ENCODE measurements around the gene KCNH6.

KCNH6 gene

DNA sequence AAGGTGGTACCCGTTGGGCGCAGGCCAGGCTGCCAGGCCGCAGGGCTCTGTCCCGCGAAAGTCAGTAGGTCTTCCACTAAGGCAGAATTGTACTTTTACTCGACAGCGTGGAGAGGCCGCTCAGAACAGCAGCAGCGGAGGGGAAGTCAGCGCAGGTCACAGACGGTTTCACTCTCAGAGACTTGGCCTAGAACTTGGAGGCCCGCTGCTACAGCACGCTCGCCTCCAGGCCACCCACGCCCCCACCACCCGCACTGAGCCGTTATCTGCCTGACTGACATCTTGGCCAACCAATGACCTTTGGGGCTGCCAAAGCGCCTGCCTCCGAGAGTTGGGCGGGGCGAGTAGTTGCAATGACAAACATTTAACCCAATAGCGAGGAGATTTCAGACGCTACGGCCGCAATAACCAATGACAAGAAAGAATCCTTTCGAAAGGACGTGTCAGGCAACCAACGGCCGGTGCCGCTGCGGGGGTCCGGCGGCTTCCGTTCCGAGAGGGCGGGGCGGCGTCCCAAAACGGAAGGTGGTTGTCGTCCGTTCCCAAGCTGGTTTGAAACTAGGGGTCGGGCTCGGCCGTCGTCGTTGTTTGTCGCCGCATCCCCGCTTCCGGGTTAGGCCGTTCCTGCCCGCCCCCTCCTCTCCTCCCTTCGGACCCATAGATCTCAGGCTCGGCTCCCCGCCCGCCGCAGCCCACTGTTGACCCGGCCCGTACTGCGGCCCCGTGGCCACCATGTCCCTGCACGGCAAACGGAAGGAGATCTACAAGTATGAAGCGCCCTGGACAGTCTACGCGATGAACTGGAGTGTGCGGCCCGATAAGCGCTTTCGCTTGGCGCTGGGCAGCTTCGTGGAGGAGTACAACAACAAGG, 27.0 kb downstream of the KCNH6 start, which contains the start of gene DCAF7:
Gene DCAF7, plus strand, starts transcription at position 532 of the 871 bp plus-strand sequence. Its CDS starts 201 bp downstream, at position 733.
- peak within 1 kb of the TSS; percentile 98 for H3K4me3 ChIP-seq (ENCODE audit: low read depth, low read length)
- TF ChIP-seq, protein P1, sequence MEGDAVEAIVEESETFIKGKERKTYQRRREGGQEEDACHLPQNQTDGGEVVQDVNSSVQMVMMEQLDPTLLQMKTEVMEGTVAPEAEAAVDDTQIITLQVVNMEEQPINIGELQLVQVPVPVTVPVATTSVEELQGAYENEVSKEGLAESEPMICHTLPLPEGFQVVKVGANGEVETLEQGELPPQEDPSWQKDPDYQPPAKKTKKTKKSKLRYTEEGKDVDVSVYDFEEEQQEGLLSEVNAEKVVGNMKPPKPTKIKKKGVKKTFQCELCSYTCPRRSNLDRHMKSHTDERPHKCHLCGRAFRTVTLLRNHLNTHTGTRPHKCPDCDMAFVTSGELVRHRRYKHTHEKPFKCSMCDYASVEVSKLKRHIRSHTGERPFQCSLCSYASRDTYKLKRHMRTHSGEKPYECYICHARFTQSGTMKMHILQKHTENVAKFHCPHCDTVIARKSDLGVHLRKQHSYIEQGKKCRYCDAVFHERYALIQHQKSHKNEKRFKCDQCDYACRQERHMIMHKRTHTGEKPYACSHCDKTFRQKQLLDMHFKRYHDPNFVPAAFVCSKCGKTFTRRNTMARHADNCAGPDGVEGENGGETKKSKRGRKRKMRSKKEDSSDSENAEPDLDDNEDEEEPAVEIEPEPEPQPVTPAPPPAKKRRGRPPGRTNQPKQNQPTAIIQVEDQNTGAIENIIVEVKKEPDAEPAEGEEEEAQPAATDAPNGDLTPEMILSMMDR (IDR thresholded peaks at IDR 0.05; ENCODE audit: low read depth, low read length, missing control alignments), result no peak
- peak; percentile 100 for DNase-seq (ENCODE audit: low read depth)

DNA sequence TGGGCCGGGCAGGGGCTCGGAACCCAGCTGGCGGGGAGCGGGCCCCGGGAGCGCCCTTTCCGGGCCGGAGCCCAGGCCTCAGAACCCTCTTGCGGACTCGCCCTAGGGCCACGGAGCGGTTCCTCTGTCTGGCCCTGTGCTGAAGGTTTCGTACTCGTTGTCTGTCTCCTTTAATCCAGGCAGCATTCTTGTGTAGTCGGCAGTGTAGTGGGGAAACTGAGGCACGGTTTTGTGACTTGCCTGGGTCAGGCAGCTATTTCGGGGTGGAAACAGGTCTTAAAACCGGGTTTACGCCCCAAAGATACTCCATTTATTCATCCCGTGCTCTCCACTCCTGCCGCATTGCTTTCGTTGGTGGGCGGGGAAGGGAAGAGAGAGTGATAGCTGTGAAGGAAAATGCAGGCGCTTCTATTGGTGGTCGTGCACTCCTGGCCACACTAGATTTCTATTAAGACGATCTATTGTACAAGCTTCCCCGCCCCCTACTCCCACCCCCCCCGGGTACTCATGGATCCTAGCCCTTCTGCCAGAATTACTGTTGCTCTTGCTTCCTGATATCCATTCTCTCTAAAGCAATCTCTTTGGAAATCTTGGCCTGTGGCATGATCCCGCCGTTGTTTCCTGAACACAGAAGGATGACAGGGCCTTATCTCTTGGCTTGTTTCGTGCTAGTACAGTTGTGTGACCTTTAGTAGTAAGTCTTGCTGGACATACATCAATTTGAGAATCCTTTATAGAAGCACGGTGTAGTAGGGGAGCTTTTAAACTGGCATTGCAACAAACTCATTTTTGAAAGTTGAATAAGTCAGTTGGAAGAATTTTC, 27.9 kb downstream of the KCNH6 start:
- no peak for DNase-seq (ENCODE audit: low read depth)
- TF ChIP-seq, protein P1 (IDR thresholded peaks at IDR 0.05; ENCODE audit: low read depth, low read length, missing control alignments), result no peak
- peak overlapping the region; percentile 98 for H3K4me3 ChIP-seq (ENCODE audit: low read depth, low read length)

DNA sequence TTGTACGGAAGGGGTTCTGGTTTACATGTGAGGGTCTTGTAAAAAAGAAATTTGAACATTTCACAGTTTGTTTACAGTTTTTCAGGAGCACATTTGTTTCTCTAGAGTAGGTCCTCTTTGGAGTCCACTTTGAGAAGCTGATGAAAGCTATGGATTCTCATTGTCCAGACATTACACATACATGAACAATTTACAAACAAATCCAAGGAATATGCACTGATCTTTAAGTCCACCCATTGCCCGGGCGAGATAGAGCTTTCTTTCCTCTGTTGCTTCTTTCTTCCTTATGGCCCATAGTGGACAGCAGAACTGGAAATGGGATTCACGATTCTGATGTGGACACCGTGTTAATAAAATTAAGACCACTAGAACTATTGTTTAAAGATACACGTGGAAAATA, 29.1 kb downstream of the KCNH6 start:
- DNase-seq (ENCODE audit: low read depth), result no peak
- peak overlapping the region; percentile 98 for H3K4me3 ChIP-seq (ENCODE audit: low read depth, low read length)
- TF ChIP-seq, protein P1 (IDR thresholded peaks at IDR 0.05; ENCODE audit: low read depth, low read length, missing control alignments), result no peak

DNA sequence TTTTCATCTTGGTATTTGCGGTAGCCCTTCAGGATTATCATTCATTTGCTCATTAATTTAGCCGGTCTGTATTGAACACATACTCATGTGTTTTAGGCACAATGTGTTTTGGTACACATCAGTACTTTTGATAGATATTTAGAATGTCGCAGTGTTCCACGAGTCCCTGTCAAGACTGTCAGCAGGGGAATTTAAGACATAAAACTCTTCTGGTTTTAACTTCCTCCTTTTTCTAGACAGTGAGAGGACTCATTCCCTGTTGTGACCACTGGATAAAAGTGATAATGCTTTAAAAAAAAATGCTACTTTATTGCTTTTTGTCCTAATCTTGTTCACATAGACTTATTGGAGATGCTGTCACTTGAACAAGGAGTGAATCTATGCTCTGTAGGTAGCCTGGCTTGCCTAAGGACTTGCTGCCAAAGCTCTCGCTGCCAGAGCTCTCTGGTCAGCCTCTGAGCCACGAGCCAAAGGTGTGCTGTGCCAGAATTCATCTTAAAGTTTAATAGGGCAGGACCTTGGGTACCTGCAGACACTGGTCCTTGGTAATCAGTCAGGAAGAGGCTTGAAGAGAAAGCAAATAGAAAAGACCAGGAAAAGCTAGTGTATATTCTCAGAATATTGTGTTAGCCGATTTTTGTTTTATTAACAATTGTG, 32.5 kb downstream of the KCNH6 start:
- no peak overlapping the region for H3K4me3 ChIP-seq (ENCODE audit: low read depth, low read length)
- TF ChIP-seq, protein P1 (IDR thresholded peaks at IDR 0.05; ENCODE audit: low read depth, low read length, missing control alignments), result no peak
- no peak for DNase-seq (ENCODE audit: low read depth)

DNA sequence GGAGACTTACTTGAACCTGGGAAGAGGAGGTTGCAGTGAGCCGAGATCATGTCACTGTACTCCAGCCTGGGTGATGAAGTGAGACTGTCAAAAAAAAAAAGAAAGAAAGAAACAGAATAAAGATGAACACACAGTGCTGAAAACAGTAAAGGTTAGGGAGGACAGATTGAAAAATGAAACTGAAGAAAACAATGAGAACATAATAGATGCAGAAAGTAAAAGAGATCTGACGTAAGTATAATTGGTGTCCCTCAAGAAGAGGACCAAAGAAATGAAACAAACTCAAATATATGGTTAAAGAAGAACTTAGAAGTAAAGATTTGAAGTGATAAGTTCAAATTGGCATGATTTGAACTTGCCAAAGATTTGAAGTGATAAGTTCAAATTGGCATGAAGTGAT, 34.3 kb downstream of the KCNH6 start:
- H3K4me3 ChIP-seq (ENCODE audit: low read depth, low read length), result no peak overlapping the region
- TF ChIP-seq, protein P1 (IDR thresholded peaks at IDR 0.05; ENCODE audit: low read depth, low read length, missing control alignments), result no peak
- no peak for DNase-seq (ENCODE audit: low read depth)

DNA sequence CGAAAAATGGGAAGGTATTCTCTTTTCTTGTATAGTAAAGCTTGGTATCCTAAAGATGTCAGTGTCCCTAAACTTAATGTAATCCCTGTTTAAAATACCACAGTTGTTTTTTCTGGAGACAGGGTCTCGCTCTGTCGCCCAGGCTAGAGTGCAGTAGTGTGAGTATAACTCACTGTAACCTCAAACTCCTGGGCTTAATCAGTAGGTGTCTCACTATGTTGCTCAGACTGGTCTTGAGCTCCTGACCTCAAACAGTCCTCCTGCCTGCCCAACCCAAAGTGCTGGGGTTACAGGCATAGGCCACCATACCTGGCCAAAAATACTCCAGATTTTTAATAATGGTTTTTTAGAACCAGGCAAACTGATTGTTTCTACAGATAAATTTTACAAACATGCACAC, 35.3 kb downstream of the KCNH6 start:
- H3K4me3 ChIP-seq (ENCODE audit: low read depth, low read length), result no peak overlapping the region
- DNase-seq (ENCODE audit: low read depth), result no peak
- TF ChIP-seq, protein P1 (IDR thresholded peaks at IDR 0.05; ENCODE audit: low read depth, low read length, missing control alignments), result no peak
